Measurements from ENCODE around the gene CACNB3.
"Not testable (repeated sequence)": the region's sequence is repeated elsewhere in the genome, so short reads cannot be mapped to it uniquely, and the experiment has no call there.

DNA sequence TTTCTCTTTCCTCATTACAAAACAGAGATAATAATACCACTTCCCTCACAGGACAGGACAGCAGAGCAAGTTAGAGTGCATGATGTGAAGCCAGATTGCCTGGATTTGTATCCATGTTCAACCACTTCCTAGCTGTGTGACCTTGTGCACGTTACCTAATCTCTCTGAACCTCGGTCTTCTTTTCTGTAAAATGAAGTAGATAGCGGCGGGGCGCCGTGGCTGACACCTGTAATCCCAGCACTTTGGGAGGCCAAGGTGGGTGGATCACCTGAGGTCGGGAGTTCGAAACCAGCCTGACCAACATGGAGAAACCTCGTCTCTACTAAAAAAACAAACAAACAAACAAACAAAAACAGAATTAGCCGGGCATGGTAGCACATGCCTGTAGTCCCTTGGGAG is 36.6 kb downstream of the CACNB3 start:
- TF ChIP-seq, protein P1, sequence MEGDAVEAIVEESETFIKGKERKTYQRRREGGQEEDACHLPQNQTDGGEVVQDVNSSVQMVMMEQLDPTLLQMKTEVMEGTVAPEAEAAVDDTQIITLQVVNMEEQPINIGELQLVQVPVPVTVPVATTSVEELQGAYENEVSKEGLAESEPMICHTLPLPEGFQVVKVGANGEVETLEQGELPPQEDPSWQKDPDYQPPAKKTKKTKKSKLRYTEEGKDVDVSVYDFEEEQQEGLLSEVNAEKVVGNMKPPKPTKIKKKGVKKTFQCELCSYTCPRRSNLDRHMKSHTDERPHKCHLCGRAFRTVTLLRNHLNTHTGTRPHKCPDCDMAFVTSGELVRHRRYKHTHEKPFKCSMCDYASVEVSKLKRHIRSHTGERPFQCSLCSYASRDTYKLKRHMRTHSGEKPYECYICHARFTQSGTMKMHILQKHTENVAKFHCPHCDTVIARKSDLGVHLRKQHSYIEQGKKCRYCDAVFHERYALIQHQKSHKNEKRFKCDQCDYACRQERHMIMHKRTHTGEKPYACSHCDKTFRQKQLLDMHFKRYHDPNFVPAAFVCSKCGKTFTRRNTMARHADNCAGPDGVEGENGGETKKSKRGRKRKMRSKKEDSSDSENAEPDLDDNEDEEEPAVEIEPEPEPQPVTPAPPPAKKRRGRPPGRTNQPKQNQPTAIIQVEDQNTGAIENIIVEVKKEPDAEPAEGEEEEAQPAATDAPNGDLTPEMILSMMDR (IDR thresholded peaks at IDR 0.05; ENCODE audit: low read depth, low read length, poor library complexity, severe bottlenecking): not testable (repeated sequence)
- not testable (repeated sequence) for TF ChIP-seq EZH2phosphoT487 (IDR thresholded peaks at IDR 0.05; ENCODE audit: borderline replicate concordance, low read length)

All from DOHH2 (cell line).